GM23248 (cell line): ENCODE data around the gene CYP39A1.

ENCODE experiments used
- EZH2 ChIP-seq: fragments of 200-600 bp; sonication (generic); IDR thresholded peaks from 2 replicates; pipeline ENCODE4 v1.6.1; 2018; ENCODE audit warnings: antibody characterized with exemption, mild to moderate bottlenecking; ENCODE audit not compliant: insufficient read depth, poor library complexity, severe bottlenecking
- EZH2phosphoT487 ChIP-seq: fragments of 200-600 bp; sonication (generic); IDR thresholded peaks from 2 replicates; pipeline ENCODE4 v1.6.1; 2018; ENCODE audit warnings: antibody characterized with exemption, moderate library complexity, mild to moderate bottlenecking, low read depth; ENCODE audit not compliant: insufficient read depth

- no peak for TF ChIP-seq EZH2
- TF ChIP-seq EZH2phosphoT487: no peak
These were observed 3.2 kb upstream of the CYP39A1 start for GRCh38 chr6:46655803-46656202.
